RWPE1 (cell line): ENCODE measurements around the gene OR5AU1.
"Not testable (repeated sequence)": the region's sequence is repeated elsewhere in the genome, so short reads cannot be mapped to it uniquely, and the experiment has no call there.

Source experiments
- CTCF ChIA-PET: fragments of 350-600 bp; sonication (Branson Sonifier 250); formaldehyde crosslinking; extraction: SDS; loops from one replicate; lab custom pipeline; 2021; lab: Yijun Ruan, JAX
- POLR2A ChIA-PET: fragments of 400-600 bp; formaldehyde crosslinking; extraction: SDS; loops from one replicate; lab custom pipeline; 2020; ENCODE audit warnings: antibody characterized with exemption; ENCODE audit not compliant: low non-redundant PET; lab: Yijun Ruan, JAX
- DNase-seq: peaks from one replicate; pipeline ENCODE4 v3.0.0; 2012; ENCODE audit warnings: low spot score
- H3K27ac ChIP-seq: fragments of 450-650 bp; 2 replicates; pipeline ENCODE4 v1.5.1; 2017
- TF ChIP-seq, protein P1 (sequence below): fragments of 450-650 bp; conservative IDR thresholded peaks from 2 replicates; pipeline ENCODE4 v1.5.1; 2017; ENCODE audit warnings: low read depth, mild to moderate bottlenecking

Gene OR5AU1

DNA sequence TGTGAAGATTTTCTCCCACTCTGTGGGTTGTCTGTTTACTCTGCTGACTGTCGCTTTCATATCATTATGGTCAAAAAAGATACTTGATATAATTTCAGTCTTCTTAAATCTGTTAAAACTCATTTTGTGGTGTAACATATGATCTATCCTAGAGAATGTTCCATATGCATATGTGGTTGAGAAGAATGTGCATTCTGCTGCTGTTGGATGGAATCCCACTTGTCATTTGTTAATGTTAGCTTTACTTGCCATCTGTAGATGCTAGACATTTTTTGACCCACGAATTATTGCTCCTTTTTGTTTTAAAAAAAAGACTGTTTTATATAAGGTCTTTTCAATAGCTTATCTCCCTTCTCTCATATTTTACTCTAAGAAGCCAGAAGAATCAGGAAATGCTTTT, 26.3 kb upstream of the OR5AU1 start:
- TF ChIP-seq, protein P1, sequence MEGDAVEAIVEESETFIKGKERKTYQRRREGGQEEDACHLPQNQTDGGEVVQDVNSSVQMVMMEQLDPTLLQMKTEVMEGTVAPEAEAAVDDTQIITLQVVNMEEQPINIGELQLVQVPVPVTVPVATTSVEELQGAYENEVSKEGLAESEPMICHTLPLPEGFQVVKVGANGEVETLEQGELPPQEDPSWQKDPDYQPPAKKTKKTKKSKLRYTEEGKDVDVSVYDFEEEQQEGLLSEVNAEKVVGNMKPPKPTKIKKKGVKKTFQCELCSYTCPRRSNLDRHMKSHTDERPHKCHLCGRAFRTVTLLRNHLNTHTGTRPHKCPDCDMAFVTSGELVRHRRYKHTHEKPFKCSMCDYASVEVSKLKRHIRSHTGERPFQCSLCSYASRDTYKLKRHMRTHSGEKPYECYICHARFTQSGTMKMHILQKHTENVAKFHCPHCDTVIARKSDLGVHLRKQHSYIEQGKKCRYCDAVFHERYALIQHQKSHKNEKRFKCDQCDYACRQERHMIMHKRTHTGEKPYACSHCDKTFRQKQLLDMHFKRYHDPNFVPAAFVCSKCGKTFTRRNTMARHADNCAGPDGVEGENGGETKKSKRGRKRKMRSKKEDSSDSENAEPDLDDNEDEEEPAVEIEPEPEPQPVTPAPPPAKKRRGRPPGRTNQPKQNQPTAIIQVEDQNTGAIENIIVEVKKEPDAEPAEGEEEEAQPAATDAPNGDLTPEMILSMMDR = no peak
- no peak overlapping the region for H3K27ac ChIP-seq
- POLR2A ChIA-PET = no interaction called here
- CTCF ChIA-PET = no interaction called here
- DNase-seq = no peak

- ChIA-PET CTCF (no interaction called here), POLR2A (no interaction called here)
- no peak overlapping the region for H3K27ac ChIP-seq
- TF ChIP-seq, protein P1 = no peak
- no peak for DNase-seq
These were observed 15.3 kb upstream of the OR5AU1 start for GRCh38 chr14:21171128-21171527.

DNA sequence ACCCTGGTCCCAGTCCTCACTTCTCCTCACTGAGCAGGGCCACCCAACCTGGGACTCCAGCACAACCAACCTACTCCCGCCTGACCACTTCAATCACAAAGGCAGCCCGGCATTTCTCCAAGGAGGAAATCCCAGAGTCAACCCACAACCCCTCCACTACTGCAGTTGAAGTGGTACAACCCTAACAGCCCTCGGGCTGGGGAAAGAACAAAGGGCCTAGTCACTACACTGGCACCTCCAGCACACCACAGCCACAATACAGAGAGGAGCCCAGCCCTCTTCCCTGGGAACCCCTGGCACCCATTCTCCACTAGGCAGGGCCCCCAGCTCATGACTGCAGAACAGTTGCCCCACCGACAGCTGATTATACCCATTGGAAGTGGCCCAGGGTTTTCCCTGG, 13.7 kb upstream of the OR5AU1 start:
- CTCF ChIA-PET = no interaction called here

GRCh38 chr14:21168055-21168454, 12.2 kb upstream of the OR5AU1 start:
- no peak overlapping the region for H3K27ac ChIP-seq
- CTCF ChIA-PET = no interaction called here
- DNase-seq = no peak
- POLR2A ChIA-PET = no interaction called here
- TF ChIP-seq, protein P1 = no peak

More for the DNA sequence above, 13.7 kb upstream of the OR5AU1 start:
- DNase-seq = no peak
- TF ChIP-seq, protein P1 = no peak
- no peak overlapping the region for H3K27ac ChIP-seq
- POLR2A ChIA-PET = no interaction called here

DNA sequence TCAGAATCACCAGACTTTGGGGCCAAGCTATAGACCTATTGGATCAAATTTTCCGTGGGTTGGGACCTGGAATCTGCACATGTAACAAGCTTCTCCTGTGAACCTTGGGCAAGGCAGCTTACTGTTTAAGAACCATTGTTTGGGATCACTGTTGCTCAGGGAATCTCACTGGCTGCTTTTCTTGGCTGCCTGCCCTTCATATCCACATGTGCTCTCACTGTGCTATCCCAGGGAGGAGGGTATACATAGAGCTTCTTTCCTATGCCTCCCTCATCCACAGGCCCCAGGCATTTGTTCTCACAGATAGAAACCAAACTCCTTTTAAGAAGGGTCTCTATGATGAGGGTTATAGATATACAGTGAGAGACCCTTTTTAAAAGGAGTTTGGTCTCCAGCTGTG, 9.8 kb upstream of the OR5AU1 start:
- H3K27ac ChIP-seq, CTCF ChIA-PET, POLR2A ChIA-PET, DNase-seq: not testable (repeated sequence)

- CTCF ChIA-PET, H3K27ac ChIP-seq, POLR2A ChIA-PET, DNase-seq: not testable (repeated sequence)
These were observed 9.2 kb upstream of the OR5AU1 start for GRCh38 chr14:21165002-21165605.

DNA sequence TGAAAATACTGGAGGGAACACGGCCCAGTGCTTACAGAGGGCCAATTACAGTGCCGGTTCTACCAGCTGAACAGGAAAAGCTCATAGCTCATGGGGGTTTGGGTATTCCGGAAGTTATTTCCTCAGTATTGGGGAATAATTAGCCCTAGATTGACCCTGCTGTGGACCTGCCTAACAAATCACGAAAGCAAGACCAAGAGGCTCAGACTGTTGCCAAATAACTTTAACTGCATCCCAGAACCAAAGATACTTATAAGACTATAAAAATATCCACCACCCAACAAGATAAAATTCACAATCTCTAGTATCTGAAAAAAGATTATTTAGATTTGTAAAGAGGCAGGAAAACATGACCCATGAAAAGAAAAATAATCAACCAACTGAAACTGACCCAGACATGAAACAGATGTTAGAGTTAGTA, 8.0 kb upstream of the OR5AU1 start:
- TF ChIP-seq, protein P1 = no peak
- DNase-seq = no peak
- H3K27ac ChIP-seq = no peak overlapping the region
- CTCF ChIA-PET = no interaction called here
- POLR2A ChIA-PET = no interaction called here

DNA sequence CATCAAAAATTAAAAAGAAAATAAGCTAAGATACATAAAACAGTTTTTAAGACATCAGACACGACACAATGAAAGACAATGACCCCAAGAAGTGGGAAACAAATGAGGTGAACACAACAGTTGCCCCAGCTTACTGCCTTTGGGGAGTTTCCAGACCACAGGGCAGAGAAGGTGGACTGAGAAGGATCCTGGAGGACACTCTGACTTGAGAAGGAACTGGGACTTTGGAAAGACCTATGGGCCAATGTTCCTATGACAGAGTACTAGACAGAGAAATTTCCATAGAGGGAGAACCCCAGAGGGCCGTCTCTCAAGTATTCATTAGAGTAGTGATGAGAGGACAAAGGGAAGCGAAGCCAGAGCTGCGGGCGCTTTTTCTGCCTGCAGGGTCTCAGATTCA, 6.2 kb upstream of the OR5AU1 start:
- ChIA-PET POLR2A (no interaction called here), CTCF (no interaction called here)
- H3K27ac ChIP-seq = no peak overlapping the region
- DNase-seq = no peak
- TF ChIP-seq, protein P1 = no peak
